Middle frontal gyrus (tissue), 1 donor: ENCODE data around the gene DCUN1D2.
"Not testable (repeated sequence)": the region's sequence is repeated elsewhere in the genome, so short reads cannot be mapped to it uniquely, and the experiment has no call there.

ENCODE experiments used
- DNase-seq: peaks from one replicate; pipeline ENCODE4 v3.0.0-alpha.2; 2015; ENCODE audit warnings: low spot score; ENCODE audit errors: extremely low spot score

DCUN1D2 gene

GRCh38 chr13:113491418-113491883 lies 940 bp upstream of the DCUN1D2 start:
- no peak for DNase-seq

- DNase-seq: no peak
Observed at GRCh38 chr13:113489549-113490495, 689 bp downstream of the DCUN1D2 start.

- DNase-seq: no peak
Observed at GRCh38 chr13:113489171-113489548, 1.4 kb downstream of the DCUN1D2 start.

GRCh38 chr13:113488283-113488682 lies 2.2 kb downstream of the DCUN1D2 start:
- DNase-seq: no peak

GRCh38 chr13:113486698-113487097 lies 3.8 kb downstream of the DCUN1D2 start:
- DNase-seq: no peak

- no peak for DNase-seq
Observed at GRCh38 chr13:113485545-113485944, 5.0 kb downstream of the DCUN1D2 start.

GRCh38 chr13:113483504-113484293 lies 6.8 kb downstream of the DCUN1D2 start:
- no peak for DNase-seq

- no peak for DNase-seq
Observed at GRCh38 chr13:113483081-113483480, 7.4 kb downstream of the DCUN1D2 start.

- DNase-seq: no peak
Observed at GRCh38 chr13:113479179-113479578, 11.3 kb downstream of the DCUN1D2 start.

- no peak for DNase-seq
Observed at GRCh38 chr13:113477724-113478123, 12.8 kb downstream of the DCUN1D2 start.

- no peak for DNase-seq
Observed at GRCh38 chr13:113476811-113477210, 13.7 kb downstream of the DCUN1D2 start.

GRCh38 chr13:113475911-113476310 lies 14.6 kb downstream of the DCUN1D2 start:
- DNase-seq: no peak

GRCh38 chr13:113475280-113475679 lies 15.2 kb downstream of the DCUN1D2 start:
- no peak for DNase-seq

- DNase-seq: no peak
Observed at GRCh38 chr13:113474179-113474578, 16.3 kb downstream of the DCUN1D2 start.

GRCh38 chr13:113472355-113473025 lies 18.0 kb downstream of the DCUN1D2 start:
- DNase-seq: no peak

GRCh38 chr13:113471844-113472243 lies 18.7 kb downstream of the DCUN1D2 start:
- no peak for DNase-seq

- not testable (repeated sequence) for DNase-seq
Observed at GRCh38 chr13:113470635-113471163, 19.8 kb downstream of the DCUN1D2 start.

GRCh38 chr13:113470073-113470472 lies 20.4 kb downstream of the DCUN1D2 start:
- DNase-seq: no peak

GRCh38 chr13:113469582-113469981 lies 20.9 kb downstream of the DCUN1D2 start:
- no peak for DNase-seq

GRCh38 chr13:113468472-113469201 lies 21.9 kb downstream of the DCUN1D2 start:
- DNase-seq: no peak

GRCh38 chr13:113468029-113468428 lies 22.5 kb downstream of the DCUN1D2 start:
- DNase-seq: no peak
